PC-3 (cell line): ENCODE data around the gene TANC1.

Source experiments
- EZH2 ChIP-seq: fragments of 300-600 bp; sonication (generic); IDR thresholded peaks from one replicate; pipeline ENCODE4 v1.6.1; 2017; ENCODE audit warnings: antibody characterized with exemption, mild to moderate bottlenecking, low read length; ENCODE audit not compliant: unreplicated experiment
- TF ChIP-seq, protein P1 (sequence below): fragments of 300-600 bp; sonication (generic); conservative IDR thresholded peaks from 2 replicates; pipeline ENCODE4 v1.5.1; 2017; ENCODE audit warnings: antibody characterized with exemption, low read depth, mild to moderate bottlenecking, low read length

DNA sequence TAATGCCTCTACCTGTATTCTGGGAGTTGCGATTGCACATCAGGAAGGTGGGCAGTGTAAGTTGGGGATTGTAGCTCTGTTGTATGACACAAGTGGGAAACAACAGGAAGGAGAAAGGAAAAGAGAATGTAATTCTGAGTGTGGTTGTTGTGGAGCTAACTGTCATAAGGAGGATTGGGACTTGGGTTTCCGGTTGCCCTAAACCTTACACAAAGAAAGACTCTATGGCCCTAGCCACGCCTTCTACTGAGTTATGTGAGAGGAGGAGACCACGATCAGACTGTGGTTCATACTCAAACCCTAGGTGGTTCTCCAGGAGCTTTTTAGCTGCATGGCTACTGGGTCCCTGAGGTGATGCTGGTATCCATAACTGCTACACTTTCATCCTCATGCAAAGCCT, 86.5 kb downstream of the TANC1 start:
- TF ChIP-seq, protein P1, sequence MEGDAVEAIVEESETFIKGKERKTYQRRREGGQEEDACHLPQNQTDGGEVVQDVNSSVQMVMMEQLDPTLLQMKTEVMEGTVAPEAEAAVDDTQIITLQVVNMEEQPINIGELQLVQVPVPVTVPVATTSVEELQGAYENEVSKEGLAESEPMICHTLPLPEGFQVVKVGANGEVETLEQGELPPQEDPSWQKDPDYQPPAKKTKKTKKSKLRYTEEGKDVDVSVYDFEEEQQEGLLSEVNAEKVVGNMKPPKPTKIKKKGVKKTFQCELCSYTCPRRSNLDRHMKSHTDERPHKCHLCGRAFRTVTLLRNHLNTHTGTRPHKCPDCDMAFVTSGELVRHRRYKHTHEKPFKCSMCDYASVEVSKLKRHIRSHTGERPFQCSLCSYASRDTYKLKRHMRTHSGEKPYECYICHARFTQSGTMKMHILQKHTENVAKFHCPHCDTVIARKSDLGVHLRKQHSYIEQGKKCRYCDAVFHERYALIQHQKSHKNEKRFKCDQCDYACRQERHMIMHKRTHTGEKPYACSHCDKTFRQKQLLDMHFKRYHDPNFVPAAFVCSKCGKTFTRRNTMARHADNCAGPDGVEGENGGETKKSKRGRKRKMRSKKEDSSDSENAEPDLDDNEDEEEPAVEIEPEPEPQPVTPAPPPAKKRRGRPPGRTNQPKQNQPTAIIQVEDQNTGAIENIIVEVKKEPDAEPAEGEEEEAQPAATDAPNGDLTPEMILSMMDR: no peak
- TF ChIP-seq EZH2: no peak
